GM12865 (cell line): ENCODE results near the gene LARGE2.

Source experiments
- DNase-seq: peaks from one replicate; pipeline ENCODE4 v3.0.0; 2010; ENCODE audit warnings: low read depth
- H3K4me3 ChIP-seq: 2 replicates; pipeline ENCODE4 v1.5.1; 2011; ENCODE audit warnings: mild to moderate bottlenecking, low read depth, low read length, control low read depth
- TF ChIP-seq, protein P1 (sequence below): IDR thresholded peaks from 2 replicates; pipeline ENCODE4 v1.5.1; 2011; ENCODE audit warnings: low read length, control low read depth, low read depth, inconsistent platforms; ENCODE audit not compliant: insufficient read depth; ENCODE audit errors: missing control alignments

The LARGE2 gene

DNA sequence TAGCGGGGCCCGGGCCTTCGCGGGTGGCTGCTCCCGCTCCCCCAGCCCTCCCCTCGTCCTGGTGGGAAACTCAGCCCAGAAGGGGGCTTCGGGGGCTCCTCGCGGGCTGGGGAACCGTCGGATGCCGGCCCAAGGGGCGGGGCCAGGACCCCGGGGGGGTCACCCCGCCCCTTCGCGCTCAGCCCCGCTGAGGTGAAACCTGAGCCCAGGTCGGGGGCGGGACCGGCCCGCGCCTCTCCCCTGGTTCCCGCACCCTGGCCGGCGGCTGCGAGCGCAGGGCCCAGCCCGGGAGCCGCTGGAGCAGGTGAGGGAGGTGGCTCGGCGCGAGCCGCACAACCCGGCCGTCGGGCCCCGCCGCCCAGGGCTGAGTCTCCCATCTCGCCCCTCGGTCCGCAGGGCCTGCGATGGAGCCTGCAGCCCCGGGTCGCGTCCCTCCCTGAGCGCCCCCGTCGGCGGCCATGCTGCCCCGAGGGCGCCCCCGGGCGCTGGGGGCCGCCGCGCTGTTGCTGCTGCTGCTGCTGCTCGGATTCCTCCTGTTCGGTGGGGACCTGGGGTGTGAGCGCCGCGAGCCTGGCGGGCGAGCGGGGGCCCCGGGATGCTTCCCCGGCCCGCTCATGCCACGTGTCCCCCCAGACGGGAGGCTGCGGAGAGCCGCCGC is at the start of gene LARGE2:
LARGE2 (plus strand) TSS at position 232 of the 658 bp plus-strand sequence; CDS start at position 459, 227 bp downstream.
- TF ChIP-seq, protein P1, sequence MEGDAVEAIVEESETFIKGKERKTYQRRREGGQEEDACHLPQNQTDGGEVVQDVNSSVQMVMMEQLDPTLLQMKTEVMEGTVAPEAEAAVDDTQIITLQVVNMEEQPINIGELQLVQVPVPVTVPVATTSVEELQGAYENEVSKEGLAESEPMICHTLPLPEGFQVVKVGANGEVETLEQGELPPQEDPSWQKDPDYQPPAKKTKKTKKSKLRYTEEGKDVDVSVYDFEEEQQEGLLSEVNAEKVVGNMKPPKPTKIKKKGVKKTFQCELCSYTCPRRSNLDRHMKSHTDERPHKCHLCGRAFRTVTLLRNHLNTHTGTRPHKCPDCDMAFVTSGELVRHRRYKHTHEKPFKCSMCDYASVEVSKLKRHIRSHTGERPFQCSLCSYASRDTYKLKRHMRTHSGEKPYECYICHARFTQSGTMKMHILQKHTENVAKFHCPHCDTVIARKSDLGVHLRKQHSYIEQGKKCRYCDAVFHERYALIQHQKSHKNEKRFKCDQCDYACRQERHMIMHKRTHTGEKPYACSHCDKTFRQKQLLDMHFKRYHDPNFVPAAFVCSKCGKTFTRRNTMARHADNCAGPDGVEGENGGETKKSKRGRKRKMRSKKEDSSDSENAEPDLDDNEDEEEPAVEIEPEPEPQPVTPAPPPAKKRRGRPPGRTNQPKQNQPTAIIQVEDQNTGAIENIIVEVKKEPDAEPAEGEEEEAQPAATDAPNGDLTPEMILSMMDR: no peak
- no peak within 1 kb of the TSS for H3K4me3 ChIP-seq
- DNase-seq: no peak

DNA sequence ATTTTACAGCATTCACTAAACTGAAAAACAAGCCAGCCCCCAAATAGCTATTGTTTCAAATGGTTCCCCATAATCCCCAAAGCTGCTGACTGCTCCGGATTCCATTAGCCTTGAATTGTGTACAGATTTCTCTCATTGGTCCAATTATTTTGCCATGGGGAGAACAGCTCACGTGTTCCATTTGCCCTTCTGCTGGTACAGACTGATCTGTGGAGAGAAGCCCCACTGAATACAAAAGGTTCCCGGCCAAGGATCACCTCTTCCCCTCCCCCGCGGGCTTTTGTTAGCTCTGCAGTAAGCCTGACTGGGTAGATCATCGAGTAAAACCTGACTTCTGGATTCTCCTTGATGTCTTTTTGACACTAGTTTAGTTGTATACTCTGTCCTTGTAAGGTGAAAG is 46.1 kb upstream of the LARGE2 start:
- TF ChIP-seq, protein P1: no peak
- no peak overlapping the region for H3K4me3 ChIP-seq
- no peak for DNase-seq

DNA sequence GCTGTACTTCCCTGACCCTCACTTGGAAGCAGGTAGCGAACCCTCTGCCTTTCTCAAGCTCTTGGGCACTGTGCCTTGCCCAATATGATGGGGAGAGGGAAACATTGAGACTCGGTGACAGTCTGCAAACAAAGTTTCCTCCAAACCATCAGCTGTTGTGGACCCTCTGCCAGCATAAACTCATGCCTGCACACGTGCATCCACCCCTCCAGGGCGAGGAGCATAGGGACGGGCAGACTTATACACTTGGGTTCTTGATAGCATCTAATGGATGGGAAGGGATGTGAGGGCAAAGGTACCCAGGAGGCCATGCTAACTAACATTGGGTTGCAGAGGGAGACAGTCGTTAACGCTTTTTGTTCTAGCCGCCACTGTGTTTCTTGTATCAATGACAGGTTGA is 45.2 kb upstream of the LARGE2 start:
- TF ChIP-seq, protein P1: no peak
- no peak overlapping the region for H3K4me3 ChIP-seq
- DNase-seq: no peak

DNA sequence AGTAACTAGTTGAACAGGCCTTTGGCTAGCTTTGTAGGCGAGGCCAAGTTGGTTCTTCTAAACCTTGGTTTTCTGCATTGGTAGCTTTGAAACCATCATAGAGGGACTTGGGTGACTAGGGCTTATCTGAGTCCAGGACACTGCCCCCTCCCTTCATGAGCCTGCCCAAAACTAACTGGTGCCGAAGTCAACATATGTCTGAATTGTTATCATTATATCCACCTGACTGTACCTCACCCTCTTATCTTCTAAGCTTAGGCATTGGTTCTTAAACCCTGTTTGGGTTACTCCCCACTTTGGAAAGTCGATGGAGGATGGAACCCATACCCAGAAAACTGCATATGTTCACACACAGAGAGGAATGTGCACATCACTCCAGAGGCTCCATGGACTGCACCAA is 44.6 kb upstream of the LARGE2 start:
- TF ChIP-seq, protein P1: no peak
- no peak overlapping the region for H3K4me3 ChIP-seq
- DNase-seq: no peak

DNA sequence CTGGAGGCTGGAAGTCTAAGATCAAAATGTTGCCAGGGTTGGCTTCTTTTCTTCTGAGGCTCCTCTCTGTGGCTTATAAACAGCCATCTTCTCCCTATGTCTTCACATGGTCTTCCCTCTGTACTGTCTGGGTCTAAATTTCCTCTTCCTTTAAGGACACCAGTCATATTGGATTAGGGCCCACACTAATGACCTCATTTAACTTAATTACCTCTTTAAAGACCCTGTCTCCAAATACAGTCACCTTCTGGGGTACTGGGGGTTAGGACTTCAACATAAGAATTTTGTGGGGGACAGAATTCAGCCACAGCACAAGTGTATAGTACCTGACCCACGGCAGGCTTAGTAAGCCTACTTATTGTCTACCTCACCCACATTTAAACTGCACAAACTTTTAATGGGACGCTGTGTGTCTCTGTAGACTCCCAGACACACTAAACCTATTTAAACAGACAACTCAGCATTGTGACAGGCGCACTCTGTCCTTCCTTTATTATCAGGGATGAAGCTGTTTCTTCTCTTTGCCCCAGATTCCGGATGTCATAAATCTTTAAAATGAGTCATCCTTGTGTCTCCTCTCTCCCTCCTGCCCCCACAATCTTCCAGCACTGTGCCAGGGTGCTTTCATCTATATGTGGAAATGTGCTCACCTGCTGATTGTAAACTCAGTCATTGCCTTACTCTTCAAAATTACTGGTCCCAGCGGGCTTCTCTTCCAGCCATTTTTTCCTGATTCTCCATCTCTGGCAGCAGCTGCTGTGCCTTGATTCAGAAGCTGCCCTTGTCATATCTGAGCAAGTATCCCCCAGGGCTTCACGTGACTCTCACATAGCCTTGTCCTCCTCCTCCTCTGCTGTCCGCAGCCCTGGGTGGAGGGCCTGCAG is 42.4 kb upstream of the LARGE2 start:
- H3K4me3 ChIP-seq: no peak overlapping the region
- no peak for DNase-seq
- TF ChIP-seq, protein P1: no peak

DNA sequence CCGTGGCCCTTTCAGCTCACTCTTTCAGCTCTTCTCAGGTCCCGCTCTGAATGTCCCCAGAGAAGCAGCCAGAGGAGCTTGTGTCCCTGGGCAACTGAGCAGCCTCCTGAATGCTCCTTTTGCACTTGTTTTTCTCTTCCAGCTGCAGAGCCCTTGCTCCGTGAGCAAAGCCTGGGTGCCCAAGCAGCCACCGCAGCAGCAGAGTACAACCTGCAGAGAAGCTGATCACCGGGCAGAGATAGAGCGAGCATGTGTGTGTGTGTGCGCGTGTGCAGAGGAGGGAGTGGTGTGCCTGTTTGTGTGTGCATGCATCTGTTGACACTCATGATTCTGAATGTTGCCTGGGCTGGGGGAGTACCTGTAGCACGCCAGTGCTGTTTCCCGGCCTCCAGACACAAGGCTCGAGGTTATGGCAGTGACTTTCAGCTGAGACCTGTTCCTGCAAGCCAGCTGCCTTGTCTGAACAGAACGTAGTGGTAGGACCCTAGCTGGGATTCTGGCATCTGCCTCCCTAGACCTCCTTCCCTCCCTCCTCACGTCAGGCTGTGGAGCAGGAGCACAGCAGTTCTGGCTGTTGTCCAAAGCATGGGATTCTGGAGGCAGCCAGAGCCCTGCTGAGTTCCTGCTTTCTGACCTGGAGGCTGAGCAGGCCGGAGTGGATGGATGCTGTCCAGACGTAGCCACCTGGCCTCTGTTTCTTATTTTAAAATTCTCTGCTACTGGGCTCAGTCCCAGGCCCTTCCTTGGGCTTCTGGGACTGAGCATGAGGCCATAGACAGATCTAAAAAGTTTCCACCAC is 41.5 kb upstream of the LARGE2 start:
- H3K4me3 ChIP-seq: no peak overlapping the region
- DNase-seq: no peak

More for the DNA sequence above, 41.5 kb upstream of the LARGE2 start:
- TF ChIP-seq, protein P1: no peak
